ENCODE results near the gene PLXDC1. TPM values are rescaled to one million over a fixed set of nuclear protein-coding genes. Genes with fewer than 3 reads are reported as not detected.
A peak's percentile ranks its signal among the peaks of the same experiment; 100 is the strongest.

The PLXDC1 gene
- total and polyA plus RNA-seq, 2 experiments from 2014 or later, result 0.28 to 0.91 TPM

GRCh38 chr17:39153599-39154051 lies 2.2 kb upstream of the PLXDC1 start:
- no peak overlapping the region for H3K27ac ChIP-seq (ENCODE audit: low read depth)
- H3K9me2 ChIP-seq (ENCODE audit: insufficient read depth), result no peaks in the 10 kb centered on the region
- no peaks in the 10 kb centered on the region for H3K79me2 ChIP-seq (replicated peaks; ENCODE audit: insufficient read depth)
- H3K4me3 ChIP-seq, result peak overlapping the region; percentile 90
- H3K36me3 Mint-ChIP-seq (ENCODE audit: low read depth), result peaks cover 9% of the 10 kb centered on the region
- H3K27me3 Mint-ChIP-seq (ENCODE audit: insufficient read depth, low read depth, poor library complexity), result peaks cover 61% of the 10 kb centered on the region
- peak overlapping the region; percentile 96 for H2AFZ ChIP-seq
- peak overlapping the region; percentile 79 for H3K4me2 ChIP-seq
- H3K9me3 Mint-ChIP-seq, result peaks cover 13% of the 10 kb centered on the region
- peaks cover 3% of the 10 kb centered on the region; the same call in 1 of the 2 replicates for H3K4me1 ChIP-seq (ENCODE audit: insufficient read depth)
- H4K20me1 ChIP-seq (replicated peaks; ENCODE audit: insufficient read depth), result no peaks in the 10 kb centered on the region
- peaks cover 19% of the 10 kb centered on the region for H3K4me1 Mint-ChIP-seq
- peak overlapping the region; percentile 97 for H3K4me3 Mint-ChIP-seq
- H3F3A ChIP-seq (replicated peaks; ENCODE audit: low read depth), result no peaks in the 10 kb centered on the region
- peaks cover 36% of the 10 kb centered on the region for H3K27me3 ChIP-seq (ENCODE audit: insufficient read depth)
- no peak for TF ChIP-seq CREB1 (CRISPR knock-in tag; IDR thresholded peaks at IDR 0.05; ENCODE audit: low read depth)
- no peak for TF ChIP-seq POLR2AphosphoS5 (IDR thresholded peaks at IDR 0.05; ENCODE audit: low read depth)
- TF ChIP-seq STAT1 (IDR thresholded peaks at IDR 0.05; ENCODE audit: unreplicated experiment), result no peak
- 0 out of 2 replicates have a peak, but pooled peaks have one; percentile 34 for TF ChIP-seq ETS1 (IDR thresholded peaks at IDR 0.05)
- no peak overlapping the region for H3K27ac Mint-ChIP-seq
- DNase-seq (ENCODE audit: low spot score) (peak; percentile 78), ATAC-seq (peak; percentile 33)
- H3K36me3 ChIP-seq (ENCODE audit: insufficient read depth), result no peaks in the 10 kb centered on the region

- Mint-ChIP-seq H3K27me3 (ENCODE audit: insufficient read depth, low read depth, poor library complexity) (peaks cover 61% of the 10 kb centered on the region), H3K9me3 (peaks cover 13% of the 10 kb centered on the region), H3K27ac (no peak overlapping the region), H3K4me1 (peaks cover 19% of the 10 kb centered on the region), H3K4me3 (peak overlapping the region; percentile 97), H3K36me3 (ENCODE audit: low read depth) (peaks cover 9% of the 10 kb centered on the region)
- Histone ChIP-seq H3K27ac (ENCODE audit: low read depth) (no peak overlapping the region), H3K27me3 (ENCODE audit: insufficient read depth) (peaks cover 36% of the 10 kb centered on the region), H3K36me3 (ENCODE audit: insufficient read depth) (no peaks in the 10 kb centered on the region), H3K9me2 (ENCODE audit: insufficient read depth) (no peaks in the 10 kb centered on the region), H3K4me3 (peak overlapping the region; percentile 90), H3K4me1 (ENCODE audit: insufficient read depth) (peaks cover 3% of the 10 kb centered on the region; the same call in 1 of the 2 replicates), H4K20me1 (replicated peaks; ENCODE audit: insufficient read depth) (no peaks in the 10 kb centered on the region), H3K79me2 (replicated peaks; ENCODE audit: insufficient read depth) (no peaks in the 10 kb centered on the region), H2AFZ (peak overlapping the region; percentile 92), H3K4me2 (peak overlapping the region; percentile 79), H3F3A (replicated peaks; ENCODE audit: low read depth) (no peaks in the 10 kb centered on the region)
- peak; percentile 4 for ATAC-seq
- TF ChIP-seq ETS1 (IDR thresholded peaks at IDR 0.05) (no peak), ZNF331 (CRISPR knock-in tag; IDR thresholded peaks at IDR 0.05; ENCODE audit: low read depth) (no peak), EZH2 (IDR thresholded peaks at IDR 0.05; ENCODE audit: low read depth, unreplicated experiment) (no peak)
- DNase-seq (ENCODE audit: low spot score), result no peak
Measured at GRCh38 chr17:39151943-39152818, 744 bp upstream of the PLXDC1 start.
